ENCODE results near the gene CCDC78.

CCDC78 gene

DNA sequence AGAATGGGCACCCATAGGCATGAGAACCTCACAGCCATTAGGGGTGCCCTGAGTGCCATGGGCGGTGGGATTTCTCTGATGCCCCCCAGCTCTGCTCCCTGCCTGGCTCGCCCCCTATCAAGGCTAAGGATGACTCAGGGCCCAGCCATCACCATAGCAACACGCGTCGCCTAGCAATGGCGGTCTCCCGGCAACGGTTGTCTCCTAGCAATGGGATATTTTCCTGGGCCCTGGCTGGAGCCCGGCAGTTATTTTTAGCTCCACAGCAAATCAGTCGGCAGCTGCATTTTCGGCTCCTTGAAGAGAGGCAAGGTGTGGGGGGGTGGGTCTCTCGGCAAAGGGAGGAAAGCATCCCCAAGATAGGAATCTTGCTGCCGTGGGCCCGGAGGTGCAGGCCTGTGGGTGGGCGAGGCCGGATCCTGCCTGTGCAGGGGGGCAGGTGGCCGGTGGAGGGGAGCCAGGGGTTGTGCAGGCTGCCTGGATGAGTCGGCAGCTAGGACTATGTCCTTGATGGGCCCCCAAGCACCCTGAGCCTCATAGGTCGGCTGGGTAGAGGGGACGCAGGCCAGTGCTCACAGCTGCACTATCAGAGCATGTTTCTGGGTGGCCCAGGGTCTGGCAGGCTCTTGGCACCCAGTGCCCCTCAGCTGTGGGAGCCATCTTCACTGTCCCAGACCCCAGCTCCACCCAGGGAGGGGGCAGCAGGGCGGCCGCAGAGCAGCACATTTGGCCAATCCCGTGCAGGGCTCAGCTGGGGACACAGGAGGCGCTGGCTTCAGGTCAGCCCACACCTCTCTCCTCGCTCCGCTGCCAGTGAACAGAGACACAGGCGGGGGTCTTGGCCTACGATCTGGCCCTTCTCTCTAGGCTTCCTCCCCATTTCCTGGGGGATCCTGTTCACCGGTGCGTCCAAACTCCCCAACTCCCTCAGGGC lies 16.4 kb downstream of the CCDC78 start:
- DNase-seq, result peak; percentile 71

- DNase-seq, result no peak
Observed at GRCh38 chr16:708959-709358, 17.3 kb downstream of the CCDC78 start.

GRCh38 chr16:708019-708418 lies 18.2 kb downstream of the CCDC78 start:
- DNase-seq, result no peak

- peak; percentile 69 for DNase-seq
Observed at GRCh38 chr16:707062-707538, 19.1 kb downstream of the CCDC78 start.

DNA sequence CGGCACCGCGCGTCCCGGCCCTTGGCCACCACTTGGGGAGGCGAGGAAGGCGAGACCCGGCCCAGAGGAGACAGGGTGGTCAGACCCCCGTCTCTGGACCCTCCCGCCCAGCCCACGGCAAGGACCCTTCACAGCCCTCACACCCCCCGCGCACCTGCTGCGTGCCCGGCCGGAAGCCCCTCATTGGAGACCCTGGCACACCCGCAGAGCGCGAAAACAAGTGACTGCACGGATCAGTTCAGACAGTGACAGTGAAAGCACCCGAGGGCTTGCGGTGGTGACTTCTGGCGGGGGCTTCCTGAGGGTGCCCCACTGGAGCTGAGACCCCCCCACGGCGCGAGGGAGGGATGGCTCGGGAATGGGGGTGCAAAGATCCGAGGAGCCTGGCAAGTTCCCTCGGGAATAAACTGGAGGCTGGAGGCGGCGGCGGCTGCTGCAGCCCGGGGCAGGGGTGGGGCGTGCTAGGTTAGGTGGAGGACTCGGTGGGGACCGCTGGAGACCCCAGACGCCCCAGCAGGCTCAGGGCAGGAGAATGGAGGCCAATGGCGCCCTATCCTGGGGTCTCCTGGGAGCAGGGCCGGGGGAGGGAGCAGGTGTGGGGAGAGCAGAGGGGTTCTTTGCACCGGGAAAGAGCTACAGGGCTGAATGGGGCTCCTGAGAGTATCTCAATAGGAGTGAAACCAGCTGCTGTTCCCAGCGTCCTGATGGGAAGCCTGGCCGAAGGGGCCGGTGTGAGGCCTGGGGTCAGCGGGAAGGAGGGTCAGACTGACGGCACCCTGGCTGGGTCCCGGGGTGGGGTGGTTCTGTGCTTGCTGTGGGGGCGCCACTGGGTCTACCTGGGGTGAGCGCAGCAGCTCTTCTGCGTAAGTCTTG lies 19.8 kb downstream of the CCDC78 start:
- no peak for DNase-seq

GRCh38 chr16:705431-706188 lies 20.6 kb downstream of the CCDC78 start, which contains the start of gene FBXL16:
FBXL16 (minus strand) TSS chr16:705801; CDS start chr16:697405, 8,396 bp downstream.
- no peak for DNase-seq

GRCh38 chr16:704552-705380 lies 21.5 kb downstream of the CCDC78 start:
- DNase-seq, result no peak

DNA sequence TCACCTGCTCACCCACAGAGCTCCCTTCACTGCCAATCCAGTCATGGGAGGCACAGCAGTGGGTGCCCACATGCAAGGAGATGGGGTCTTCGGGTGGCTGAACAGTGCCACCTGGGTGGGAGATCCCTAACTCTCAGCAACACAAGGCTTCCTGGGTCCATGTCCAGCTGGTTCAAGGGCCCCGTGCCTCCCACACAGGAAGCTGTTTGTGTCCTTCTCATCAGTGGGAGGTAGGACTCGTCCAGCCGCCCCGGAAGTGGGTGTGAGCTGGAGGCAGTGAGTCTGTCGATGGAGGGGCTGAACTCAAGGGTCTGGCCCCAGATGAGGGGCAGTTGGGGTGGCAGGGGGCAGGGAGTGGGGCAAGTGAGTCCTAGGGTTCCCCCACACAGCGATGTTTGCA lies 22.2 kb downstream of the CCDC78 start:
- DNase-seq, result no peak

DNA sequence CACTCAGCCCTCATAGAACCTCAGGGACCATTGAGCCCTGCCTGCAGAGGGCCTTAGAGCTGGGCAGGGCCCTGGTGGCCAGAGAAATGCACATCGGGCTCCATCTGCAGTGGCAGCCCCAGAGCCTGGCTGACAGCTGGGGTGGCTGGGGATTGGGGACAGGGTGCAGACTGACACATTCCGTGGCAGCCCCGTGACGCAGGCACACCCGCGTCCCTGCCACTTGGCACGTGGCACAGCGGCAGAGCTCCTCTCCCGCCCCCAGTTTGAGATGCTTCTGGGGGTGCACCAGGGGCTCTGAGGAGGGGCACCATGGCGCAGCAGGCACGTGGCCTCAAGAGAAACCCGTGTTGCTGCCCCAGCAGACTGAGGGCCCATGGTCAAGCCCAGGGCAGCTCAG lies 22.8 kb downstream of the CCDC78 start:
- no peak for DNase-seq

GRCh38 chr16:702341-702740 lies 23.9 kb downstream of the CCDC78 start:
- no peak for DNase-seq

DNA sequence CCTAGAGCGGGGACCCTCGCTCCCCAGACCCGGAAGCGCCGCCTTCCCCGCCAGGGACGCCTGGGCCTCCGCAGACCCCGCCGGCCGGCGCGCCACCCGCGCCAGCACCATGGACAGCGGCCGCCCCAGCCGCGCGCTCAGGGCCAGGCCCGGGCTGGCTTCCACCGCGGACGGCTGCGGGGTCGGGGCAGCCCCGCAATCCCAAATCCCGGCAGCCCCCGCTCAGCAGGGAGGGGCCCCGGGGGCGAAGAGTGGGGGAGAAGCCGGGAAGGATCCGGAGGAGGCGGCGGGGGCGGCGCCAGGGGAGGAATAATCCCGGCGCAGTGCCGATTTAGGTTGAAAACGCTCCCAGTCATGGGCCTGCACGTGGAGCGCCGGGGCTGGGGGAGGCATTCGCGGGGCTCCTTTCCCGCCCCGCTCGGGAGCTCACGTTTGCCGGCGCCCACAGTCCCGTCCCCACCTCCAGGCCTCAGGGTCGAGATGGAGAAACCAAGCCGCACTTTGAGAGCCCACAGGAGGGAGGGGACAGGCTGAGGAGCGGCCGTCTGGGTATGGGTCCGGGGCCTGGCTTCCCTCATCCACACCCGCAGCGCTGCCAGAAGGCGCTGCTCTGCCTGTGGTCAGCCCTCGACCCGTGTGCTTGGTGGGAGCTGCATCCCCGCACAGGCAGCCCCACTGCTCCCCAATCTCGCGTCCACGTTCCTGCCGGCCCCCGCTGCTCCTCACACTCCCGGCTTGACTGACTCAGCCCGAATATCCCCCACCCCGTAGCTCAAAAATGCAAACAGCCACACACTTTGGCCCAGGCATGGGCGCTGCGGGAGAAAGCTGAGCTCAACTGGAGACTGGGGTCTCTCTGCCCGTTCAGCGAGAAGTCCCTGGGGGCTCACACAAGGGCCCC lies 25.3 kb downstream of the CCDC78 start:
- DNase-seq, result peak; percentile 61

- no peak for DNase-seq
Observed at GRCh38 chr16:698911-699671, 27.2 kb downstream of the CCDC78 start.

DNA sequence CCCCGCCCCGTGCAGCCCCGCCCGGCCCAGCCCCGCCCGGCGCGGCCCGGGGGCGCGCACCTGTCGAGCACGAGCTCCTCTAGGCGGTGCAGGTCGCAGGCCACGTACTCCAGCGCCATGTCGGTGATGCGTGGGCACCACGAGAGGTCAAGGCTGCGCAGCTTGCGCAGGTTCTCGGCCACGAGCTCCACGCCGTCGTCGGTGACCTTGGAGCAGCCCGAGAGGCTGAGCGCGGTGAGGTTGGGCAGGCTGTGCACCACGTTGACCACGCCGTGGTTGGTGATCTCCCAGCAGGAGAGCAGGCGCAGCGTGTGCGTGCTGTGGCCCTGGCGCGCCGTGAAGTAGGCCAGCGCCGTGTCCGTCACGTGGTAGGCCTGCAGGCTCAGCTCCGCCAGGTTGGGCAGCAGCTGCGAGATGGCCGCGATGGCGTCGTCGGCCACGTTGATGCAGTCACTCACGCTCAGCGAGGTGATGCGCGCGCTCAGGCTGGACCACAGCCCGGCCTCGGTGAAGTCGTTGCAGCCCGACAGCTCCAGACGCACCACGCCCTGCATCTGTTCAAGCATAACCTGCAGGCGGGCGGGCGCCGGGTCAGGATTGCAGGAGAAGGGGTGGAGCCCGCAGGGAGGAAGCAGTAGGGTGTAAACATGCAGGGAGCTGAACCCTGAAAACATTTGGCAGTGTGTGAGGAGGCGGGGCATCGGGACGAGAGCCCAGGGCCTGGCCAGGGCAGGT lies 30.7 kb downstream of the CCDC78 start:
- peak; percentile 97 for DNase-seq

GRCh38 chr16:694863-695354 lies 31.3 kb downstream of the CCDC78 start:
- DNase-seq, result no peak

- no peak for DNase-seq
Observed at GRCh38 chr16:694187-694862, 31.9 kb downstream of the CCDC78 start.

DNA sequence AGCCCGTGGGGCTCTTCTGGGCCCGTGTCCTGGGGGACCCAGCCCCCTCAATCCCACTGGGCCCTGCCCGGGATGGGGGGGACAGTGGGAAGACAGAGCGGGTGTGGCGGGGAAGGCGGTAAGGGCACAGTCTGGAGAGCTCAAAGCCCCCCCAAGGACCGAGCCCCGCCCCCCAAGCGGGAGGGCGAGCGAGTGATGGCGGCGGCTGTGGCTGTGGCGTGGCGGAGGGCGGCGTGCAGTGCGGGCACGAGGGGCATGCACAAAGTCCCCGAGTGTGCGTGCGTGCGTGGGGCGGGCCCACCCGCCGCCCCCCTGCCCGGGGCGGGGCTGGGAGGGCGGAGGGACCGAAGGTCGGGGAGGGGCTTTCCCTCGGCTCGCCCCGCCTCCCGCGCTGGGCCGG lies 32.5 kb downstream of the CCDC78 start:
- no peak for DNase-seq

- DNase-seq, result no peak
Observed at GRCh38 chr16:693364-693763, 32.9 kb downstream of the CCDC78 start.

GRCh38 chr16:692356-693108 lies 33.7 kb downstream of the CCDC78 start:
- DNase-seq, result no peak

Data from RPMI8226 (cell line).